NCI-H2029 treated with DMSO at 0.1 percent for 48 hours (cell line): ENCODE measurements around the gene SPX.

ENCODE experiments used
- DNase-seq: peaks from one replicate; lab custom pipeline; 2025; lab: John Stamatoyannopoulos, UW

The SPX gene

GRCh38 chr12:21538061-21538653 lies 12.1 kb downstream of the SPX start:
- no peak for DNase-seq

GRCh38 chr12:21539797-21540196 lies 13.7 kb downstream of the SPX start:
- no peak for DNase-seq

- no peak for DNase-seq
Observed at GRCh38 chr12:21541773-21542172, 15.7 kb downstream of the SPX start.

- DNase-seq, result no peak
Observed at GRCh38 chr12:21542403-21542802, 16.3 kb downstream of the SPX start.

DNA sequence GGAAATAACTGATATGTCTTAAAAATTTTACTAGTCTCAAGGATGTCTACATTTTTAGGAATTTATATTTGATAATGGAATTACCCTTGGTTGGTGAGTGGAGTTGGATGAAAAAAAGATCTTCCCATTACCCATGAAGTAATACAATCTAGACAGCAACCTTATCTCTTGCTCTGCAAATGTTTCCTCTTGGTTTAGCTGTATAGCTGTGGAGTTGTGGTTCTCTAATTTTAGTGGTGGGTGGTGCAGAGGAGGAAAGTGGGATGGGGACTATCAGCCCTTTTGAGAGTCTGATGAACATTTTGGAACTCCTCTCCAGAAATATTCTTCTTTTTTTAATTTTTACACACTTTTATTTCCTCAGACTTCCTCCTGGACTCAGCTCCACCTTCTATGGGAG lies 17.1 kb downstream of the SPX start:
- no peak for DNase-seq

DNA sequence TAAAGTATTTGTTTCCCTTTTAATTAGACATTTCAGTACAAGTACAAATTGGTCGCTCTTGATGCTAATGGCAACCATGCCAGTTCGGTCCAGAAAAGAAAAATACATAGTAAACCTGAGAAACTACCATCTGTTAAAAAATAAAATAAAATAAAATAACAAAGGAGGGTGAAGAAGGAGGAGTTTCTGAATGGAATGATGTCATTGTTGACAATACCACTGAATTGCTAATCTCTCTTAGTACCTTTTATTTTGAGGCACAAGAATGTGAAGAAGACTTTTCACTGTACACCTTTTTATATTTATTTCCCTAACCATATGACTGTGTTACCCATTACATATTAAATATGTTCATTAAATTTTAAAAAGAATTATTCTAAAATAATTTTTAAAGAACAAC lies 19.5 kb downstream of the SPX start:
- DNase-seq, result no peak

GRCh38 chr12:21546716-21547115 lies 20.6 kb downstream of the SPX start:
- no peak for DNase-seq

GRCh38 chr12:21547437-21547836 lies 21.3 kb downstream of the SPX start:
- no peak for DNase-seq

GRCh38 chr12:21551841-21552465 lies 25.9 kb downstream of the SPX start:
- DNase-seq, result no peak

GRCh38 chr12:21552635-21553328 lies 26.7 kb downstream of the SPX start:
- DNase-seq, result no peak

DNA sequence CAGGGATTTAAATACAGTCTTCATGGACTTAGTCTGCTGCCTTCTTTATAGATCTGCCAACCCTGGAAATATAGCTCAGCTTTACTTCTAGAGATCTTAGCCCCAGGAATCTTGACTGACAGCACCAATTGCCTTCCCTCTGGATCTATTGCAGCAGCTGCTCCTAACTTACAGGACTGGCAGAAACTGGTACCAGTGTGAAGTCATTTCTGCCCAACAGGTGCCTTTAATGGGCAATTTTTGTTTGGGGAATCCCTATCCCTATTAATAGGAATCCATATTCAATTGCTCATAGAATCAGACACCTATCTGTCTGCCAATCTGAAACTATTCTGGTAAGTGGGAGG lies 27.2 kb downstream of the SPX start:
- no peak for DNase-seq

DNA sequence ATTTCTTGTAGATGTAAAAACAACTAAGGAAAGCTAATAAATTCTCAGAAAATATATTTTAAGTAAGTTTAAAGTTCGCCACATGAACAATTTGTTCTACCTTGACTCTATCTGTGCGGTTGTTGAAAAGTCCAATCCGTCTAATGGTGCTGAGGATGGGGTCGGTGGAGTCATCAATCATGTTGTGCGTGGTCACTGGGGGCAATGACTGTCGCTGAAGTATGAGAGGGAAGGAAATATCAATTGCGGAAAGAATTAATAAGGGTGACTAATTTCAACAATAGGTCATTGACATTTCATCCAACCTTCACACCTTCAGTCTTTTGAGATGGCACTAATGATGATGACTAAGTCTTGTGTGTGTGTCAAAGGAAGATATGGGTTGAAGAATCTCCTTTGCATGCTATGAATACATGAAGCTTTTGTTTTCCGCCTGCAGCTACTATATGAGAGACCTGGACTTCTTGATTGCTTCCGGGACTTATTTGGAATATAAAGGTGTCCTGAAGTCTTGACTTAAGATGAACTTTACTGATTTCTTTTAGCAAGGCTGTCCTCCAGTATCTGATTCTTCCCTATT lies 32.1 kb downstream of the SPX start:
- DNase-seq, result no peak

- no peak for DNase-seq
Observed at GRCh38 chr12:21559855-21560569, 33.9 kb downstream of the SPX start.

GRCh38 chr12:21561158-21561557 lies 35.1 kb downstream of the SPX start:
- no peak for DNase-seq

- no peak for DNase-seq
Observed at GRCh38 chr12:21562859-21563258, 36.8 kb downstream of the SPX start.

DNA sequence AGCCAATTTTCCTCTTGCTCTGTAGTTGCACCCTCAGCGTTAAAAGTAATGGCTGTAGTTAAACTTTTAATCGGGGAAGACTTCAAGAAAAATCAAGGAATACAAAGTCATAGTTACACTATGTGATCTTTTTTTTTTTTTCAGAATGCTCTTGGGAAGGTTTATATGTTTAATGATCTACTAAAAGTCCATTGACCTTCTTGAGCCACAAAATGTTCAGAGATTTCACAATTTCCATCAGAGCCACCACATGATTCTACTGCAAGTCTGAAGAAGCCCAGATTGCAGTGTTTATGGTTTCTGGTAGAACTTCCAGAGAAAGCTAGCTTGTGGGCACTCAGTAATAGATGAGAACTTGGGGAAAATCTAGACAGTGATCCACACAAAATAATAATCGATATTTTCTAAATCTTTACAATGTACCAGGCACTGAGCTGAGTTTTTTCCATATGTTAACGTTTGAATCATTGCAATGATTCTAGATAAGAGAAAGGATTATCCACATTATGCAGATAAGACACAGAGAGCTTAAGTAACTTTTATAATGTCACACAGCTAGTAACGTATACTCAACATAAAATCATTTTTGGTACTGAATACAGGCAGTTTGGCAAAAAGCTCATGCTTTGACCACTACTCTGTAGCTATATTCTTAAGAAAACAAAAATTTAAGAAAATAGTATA lies 40.3 kb downstream of the SPX start:
- no peak for DNase-seq

- no peak for DNase-seq
Observed at GRCh38 chr12:21566907-21567394, 40.9 kb downstream of the SPX start.

GRCh38 chr12:21568115-21568514 lies 42.0 kb downstream of the SPX start:
- DNase-seq, result no peak

DNA sequence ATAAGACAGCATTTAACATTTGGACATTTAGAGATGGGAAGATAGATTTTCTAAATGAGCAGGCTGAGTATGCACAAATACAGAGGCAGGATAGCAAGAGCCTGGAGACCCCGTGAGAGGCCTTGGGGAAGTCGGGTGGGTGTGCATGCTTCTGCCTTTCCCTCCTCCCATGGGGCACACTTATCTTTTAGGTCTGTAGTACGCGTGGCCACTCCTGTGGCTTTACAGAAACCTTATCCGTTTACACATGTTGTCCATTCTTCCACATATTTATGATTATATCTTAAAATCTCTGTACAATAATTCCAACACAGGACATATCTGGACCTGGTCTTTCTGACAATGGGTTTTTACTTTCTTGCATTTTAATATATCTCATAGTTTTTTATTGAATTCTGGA lies 45.0 kb downstream of the SPX start:
- DNase-seq, result no peak

DNA sequence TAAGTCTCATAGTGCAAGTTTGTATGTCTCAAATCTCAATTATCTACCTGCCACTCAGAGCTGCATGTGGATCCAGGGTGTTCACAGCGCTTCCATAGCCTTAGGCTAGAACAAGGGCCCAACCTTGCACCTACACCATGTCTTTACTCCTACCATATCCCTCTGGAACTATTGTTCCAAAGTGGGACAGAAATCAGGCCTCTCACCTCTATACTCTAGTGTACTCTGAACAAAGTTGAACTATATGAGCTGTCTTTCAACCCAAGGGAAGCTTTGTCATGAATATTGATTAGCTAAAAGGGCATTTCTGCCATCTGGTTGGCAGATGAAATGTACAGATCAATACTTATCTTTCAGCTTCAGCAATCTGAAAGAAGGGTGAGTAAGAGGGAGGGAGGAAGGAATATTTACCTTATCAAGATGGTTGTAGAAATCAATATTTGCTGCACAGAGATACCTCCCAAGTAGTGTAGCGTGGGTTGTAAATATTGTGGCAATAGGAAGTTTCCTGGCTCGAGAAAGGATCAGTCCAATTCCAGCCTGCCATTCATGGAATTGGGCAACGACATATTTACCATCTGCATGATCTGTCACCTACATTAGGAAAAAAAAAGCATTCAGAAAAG lies 47.8 kb downstream of the SPX start:
- DNase-seq, result no peak

- no peak for DNase-seq
Observed at GRCh38 chr12:21576431-21576830, 50.3 kb downstream of the SPX start.

- no peak for DNase-seq
Observed at GRCh38 chr12:21577516-21577915, 51.4 kb downstream of the SPX start.
